Measurements from ENCODE around the gene MPPED1.

DNA sequence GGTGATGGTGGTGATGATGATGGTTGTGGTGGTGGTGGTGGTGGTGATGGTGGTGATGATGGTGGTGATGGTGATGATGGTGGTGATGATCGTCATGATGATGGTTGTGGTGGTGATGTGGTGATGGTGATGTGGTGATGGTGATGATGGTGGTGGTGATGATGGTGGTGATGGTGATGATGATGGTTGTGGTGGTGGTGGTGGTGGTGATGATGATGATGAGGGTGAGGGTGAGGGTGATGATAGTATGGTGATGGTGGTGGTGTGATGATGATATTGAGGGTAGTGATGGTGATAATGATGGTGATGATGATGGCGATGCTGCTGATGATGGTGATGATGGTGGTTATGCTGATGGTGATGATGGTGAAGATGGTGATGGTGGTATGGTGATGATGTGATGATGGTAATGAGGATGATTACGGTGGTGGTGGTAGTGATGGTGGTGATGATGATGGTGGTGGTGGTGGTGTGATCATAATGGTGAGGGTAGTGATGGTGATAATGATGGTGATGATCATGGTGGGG is 63.8 kb downstream of the MPPED1 start:
- no peak for TF ChIP-seq CTCF (IDR thresholded peaks at IDR 0.05)
- no peak for TF ChIP-seq POLR2A (IDR thresholded peaks at IDR 0.05)
- no peak for TF ChIP-seq EP300 (IDR thresholded peaks at IDR 0.05)
- no peak for TF ChIP-seq POLR2AphosphoS5 (IDR thresholded peaks at IDR 0.05)
